Measurements from ENCODE around the gene PARD6G.

PARD6G gene

DNA sequence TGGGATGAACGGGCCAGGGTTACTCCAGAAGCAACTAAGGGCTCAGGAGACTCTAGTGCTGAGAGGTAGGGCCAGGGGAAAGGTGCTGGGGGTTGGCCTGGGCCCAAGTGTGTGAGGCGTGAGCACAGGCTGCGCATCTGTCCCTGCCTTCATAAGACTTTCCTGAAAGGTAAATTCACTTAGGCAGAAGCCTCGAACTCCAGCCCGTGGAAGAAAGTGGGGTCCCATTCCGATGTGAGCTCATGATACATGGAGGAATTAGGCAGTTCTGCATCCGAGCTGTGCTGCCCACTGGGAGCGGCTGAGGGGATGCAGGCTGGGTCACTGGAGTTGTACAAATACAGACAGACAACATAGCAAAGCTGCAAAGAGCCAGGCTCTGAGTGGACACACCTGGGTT, 16.2 kb downstream of the PARD6G start:
- no peak for DNase-seq
- Histone ChIP-seq H3K36me3 (replicated peaks) (no peaks in the 10 kb centered on the region), H3K27me3 (replicated peaks) (no peaks in the 10 kb centered on the region), H3K4me3 (ENCODE audit: low read depth, low read length) (no peak overlapping the region), H3K27ac (no peak overlapping the region)
- in situ Hi-C loops (cut with HindIII; ENCODE audit: low pct_ligation_motif_present, low sequenced_read_pairs) = no loop called here
- TF ChIP-seq, protein P1, sequence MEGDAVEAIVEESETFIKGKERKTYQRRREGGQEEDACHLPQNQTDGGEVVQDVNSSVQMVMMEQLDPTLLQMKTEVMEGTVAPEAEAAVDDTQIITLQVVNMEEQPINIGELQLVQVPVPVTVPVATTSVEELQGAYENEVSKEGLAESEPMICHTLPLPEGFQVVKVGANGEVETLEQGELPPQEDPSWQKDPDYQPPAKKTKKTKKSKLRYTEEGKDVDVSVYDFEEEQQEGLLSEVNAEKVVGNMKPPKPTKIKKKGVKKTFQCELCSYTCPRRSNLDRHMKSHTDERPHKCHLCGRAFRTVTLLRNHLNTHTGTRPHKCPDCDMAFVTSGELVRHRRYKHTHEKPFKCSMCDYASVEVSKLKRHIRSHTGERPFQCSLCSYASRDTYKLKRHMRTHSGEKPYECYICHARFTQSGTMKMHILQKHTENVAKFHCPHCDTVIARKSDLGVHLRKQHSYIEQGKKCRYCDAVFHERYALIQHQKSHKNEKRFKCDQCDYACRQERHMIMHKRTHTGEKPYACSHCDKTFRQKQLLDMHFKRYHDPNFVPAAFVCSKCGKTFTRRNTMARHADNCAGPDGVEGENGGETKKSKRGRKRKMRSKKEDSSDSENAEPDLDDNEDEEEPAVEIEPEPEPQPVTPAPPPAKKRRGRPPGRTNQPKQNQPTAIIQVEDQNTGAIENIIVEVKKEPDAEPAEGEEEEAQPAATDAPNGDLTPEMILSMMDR (IDR thresholded peaks at IDR 0.05; ENCODE audit: low read depth, low read length, missing control alignments) = no peak

GRCh38 chr18:80229766-80230745, 17.3 kb downstream of the PARD6G start:
- in situ Hi-C loops (cut with HindIII; ENCODE audit: low pct_ligation_motif_present, low sequenced_read_pairs) = no loop called here
- Histone ChIP-seq H3K27me3 (replicated peaks) (no peaks in the 10 kb centered on the region), H3K27ac (no peak overlapping the region), H3K4me3 (ENCODE audit: low read depth, low read length) (no peak overlapping the region), H3K36me3 (replicated peaks) (no peaks in the 10 kb centered on the region)
- TF ChIP-seq, protein P1 (IDR thresholded peaks at IDR 0.05; ENCODE audit: low read depth, low read length, missing control alignments) = no peak
- no peak for DNase-seq

GRCh38 chr18:80229363-80229762, 18.0 kb downstream of the PARD6G start:
- Histone ChIP-seq H3K27me3 (replicated peaks) (no peaks in the 10 kb centered on the region), H3K36me3 (replicated peaks) (no peaks in the 10 kb centered on the region), H3K27ac (no peak overlapping the region), H3K4me3 (ENCODE audit: low read depth, low read length) (no peak overlapping the region)
- TF ChIP-seq, protein P1 (IDR thresholded peaks at IDR 0.05; ENCODE audit: low read depth, low read length, missing control alignments) = no peak
- DNase-seq = no peak
- in situ Hi-C loops (cut with HindIII; ENCODE audit: low pct_ligation_motif_present, low sequenced_read_pairs) = no loop called here

- TF ChIP-seq, protein P1 (IDR thresholded peaks at IDR 0.05; ENCODE audit: low read depth, low read length, missing control alignments) = no peak
- Histone ChIP-seq H3K27me3 (replicated peaks) (no peaks in the 10 kb centered on the region), H3K27ac (no peak overlapping the region), H3K4me3 (ENCODE audit: low read depth, low read length) (no peak overlapping the region), H3K36me3 (replicated peaks) (no peaks in the 10 kb centered on the region)
- DNase-seq = no peak
- in situ Hi-C loops (cut with HindIII; ENCODE audit: low pct_ligation_motif_present, low sequenced_read_pairs) = no loop called here
Measured at GRCh38 chr18:80228051-80228848, 19.1 kb downstream of the PARD6G start.

- TF ChIP-seq, protein P1 (IDR thresholded peaks at IDR 0.05; ENCODE audit: low read depth, low read length, missing control alignments) = no peak
- in situ Hi-C loops (cut with HindIII; ENCODE audit: low pct_ligation_motif_present, low sequenced_read_pairs) = no loop called here
- H3K27me3 ChIP-seq (replicated peaks) = no peaks in the 10 kb centered on the region
- no peak for DNase-seq
- no peak overlapping the region for H3K27ac ChIP-seq
- H3K4me3 ChIP-seq (ENCODE audit: low read depth, low read length) = no peak overlapping the region
- H3K36me3 ChIP-seq (replicated peaks) = no peaks in the 10 kb centered on the region
Measured at GRCh38 chr18:80227472-80227871, 19.8 kb downstream of the PARD6G start.

All from brain microvascular endothelial cell (primary cell).